SU-DHL-6 (cell line): Measurements from ENCODE around the gene NTM.

ENCODE experiments used
- H2AFZ ChIP-seq: fragments of 200-600 bp; sonication (generic); 2 replicates; pipeline ENCODE4 v1.6.1; 2014; ENCODE audit warnings: low read depth, mild to moderate bottlenecking, moderate library complexity, mixed read lengths, antibody characterized with exemption, low read length; ENCODE audit not compliant: severe bottlenecking
- H3F3A ChIP-seq: fragments of 200-600 bp; shearing (Covaris generic); 2 replicates; pipeline ENCODE4 v1.6.0; 2016; ENCODE audit warnings: antibody characterized with exemption, mild to moderate bottlenecking; ENCODE audit not compliant: insufficient read depth
- H3K27ac ChIP-seq: fragments of 200-600 bp; sonication (generic); 2 replicates; pipeline ENCODE4 v1.5.1; 2016; ENCODE audit warnings: low read depth, mild to moderate bottlenecking, low read length, moderate library complexity, mixed read lengths
- H3K27me3 ChIP-seq: fragments of 200-600 bp; sonication (generic), shearing (Covaris generic); 2 replicates; pipeline ENCODE4 v1.6.0; 2014; ENCODE audit warnings: mild to moderate bottlenecking, low read length
- H3K36me3 ChIP-seq: fragments of 200-600 bp; sonication (generic); 2 replicates; pipeline ENCODE4 v1.6.1; 2014; ENCODE audit warnings: mild to moderate bottlenecking, low read length, mixed read lengths
- H3K4me2 ChIP-seq: fragments of 300-600, 200-600 bp; shearing (Covaris generic), sonication (generic); 2 replicates; pipeline ENCODE4 v1.6.0; 2014; ENCODE audit warnings: low read length, low read depth, mild to moderate bottlenecking; ENCODE audit not compliant: poor library complexity, severe bottlenecking
- H3K4me3 ChIP-seq: fragments of 200-600 bp; sonication (generic); 2 replicates; pipeline ENCODE4 v1.5.1; 2014; ENCODE audit warnings: antibody characterized with exemption, low read length, mild to moderate bottlenecking, mixed read lengths; ENCODE audit not compliant: insufficient read depth, poor library complexity, severe bottlenecking
- H3K79me2 ChIP-seq: fragments of 200-600 bp; sonication (generic); 2 replicates; pipeline ENCODE4 v1.6.1; 2014; ENCODE audit warnings: mild to moderate bottlenecking, low read length, moderate library complexity; ENCODE audit not compliant: insufficient read depth
- H3K9ac ChIP-seq: fragments of 200-600 bp; sonication (generic); 2 replicates; pipeline ENCODE4 v1.7.0; 2014; ENCODE audit warnings: mild to moderate bottlenecking, low read length
- H3K9me2 ChIP-seq: fragments of 200-600 bp; sonication (generic); replicated peaks from 2 replicates; pipeline ENCODE4 v1.6.1; 2014; ENCODE audit warnings: low read length; ENCODE audit not compliant: insufficient read depth
- H3K9me3 ChIP-seq: fragments of 200-600 bp; sonication (generic); 2 replicates; pipeline ENCODE4 v1.6.1; 2014; ENCODE audit warnings: low read length, mixed read lengths; ENCODE audit not compliant: insufficient read depth
- H4K20me1 ChIP-seq: fragments of 200-600 bp; sonication (generic); 2 replicates; pipeline ENCODE4 v1.6.1; 2014; ENCODE audit warnings: low read depth, mild to moderate bottlenecking, antibody characterized with exemption, low read length, moderate library complexity, mixed read lengths
- CTCF ChIP-seq: fragments of 200-600 bp; sonication (generic); IDR thresholded peaks from one replicate; pipeline ENCODE4 v1.5.1; 2017; ENCODE audit warnings: antibody characterized with exemption, mild to moderate bottlenecking, low read length, moderate library complexity; ENCODE audit not compliant: insufficient read depth, poor library complexity, severe bottlenecking
- EZH2phosphoT487 ChIP-seq: fragments of 200-600 bp; sonication (generic), shearing (Covaris generic); conservative IDR thresholded peaks from 2 replicates; pipeline ENCODE4 v1.6.1; 2018; ENCODE audit warnings: mild to moderate bottlenecking, antibody characterized with exemption, low read length, moderate library complexity, mixed read lengths

NTM gene

GRCh38 chr11:131666006-131666405 is 295.6 kb downstream of the NTM start:
- no peak overlapping the region for H3K27ac ChIP-seq
- no peaks in the 10 kb centered on the region for H3K79me2 ChIP-seq
- no peaks in the 10 kb centered on the region for H4K20me1 ChIP-seq
- H3K4me2 ChIP-seq, result no peak overlapping the region
- no peak overlapping the region for H3K4me3 ChIP-seq
- H3K9ac ChIP-seq, result no peak overlapping the region
- H3K27me3 ChIP-seq, result no peaks in the 10 kb centered on the region
- H2AFZ ChIP-seq, result no peak overlapping the region
- TF ChIP-seq EZH2phosphoT487 (no peak), CTCF (no peak)
- no peaks in the 10 kb centered on the region for H3F3A ChIP-seq
- no peaks in the 10 kb centered on the region for H3K9me2 ChIP-seq
- H3K9me3 ChIP-seq, result no peaks in the 10 kb centered on the region
- no peaks in the 10 kb centered on the region for H3K36me3 ChIP-seq

GRCh38 chr11:131666617-131667016 is 296.2 kb downstream of the NTM start:
- H3K79me2 ChIP-seq, result no peaks in the 10 kb centered on the region
- no peak overlapping the region for H3K4me2 ChIP-seq
- H3K4me3 ChIP-seq, result no peak overlapping the region
- no peaks in the 10 kb centered on the region for H4K20me1 ChIP-seq
- H2AFZ ChIP-seq, result no peak overlapping the region
- H3K27ac ChIP-seq, result no peak overlapping the region
- no peaks in the 10 kb centered on the region for H3K9me2 ChIP-seq
- H3K9me3 ChIP-seq, result no peaks in the 10 kb centered on the region
- H3K36me3 ChIP-seq, result no peaks in the 10 kb centered on the region
- H3F3A ChIP-seq, result no peaks in the 10 kb centered on the region
- no peaks in the 10 kb centered on the region for H3K27me3 ChIP-seq
- TF ChIP-seq EZH2phosphoT487 (no peak), CTCF (no peak)
- no peak overlapping the region for H3K9ac ChIP-seq

GRCh38 chr11:131667566-131667965 is 297.2 kb downstream of the NTM start:
- no peak overlapping the region for H3K27ac ChIP-seq
- H2AFZ ChIP-seq, result no peak overlapping the region
- H3K9me3 ChIP-seq, result no peaks in the 10 kb centered on the region
- H3K4me3 ChIP-seq, result no peak overlapping the region
- no peaks in the 10 kb centered on the region for H3F3A ChIP-seq
- H3K27me3 ChIP-seq, result no peaks in the 10 kb centered on the region
- H3K79me2 ChIP-seq, result no peaks in the 10 kb centered on the region
- no peaks in the 10 kb centered on the region for H3K9me2 ChIP-seq
- no peaks in the 10 kb centered on the region for H4K20me1 ChIP-seq
- no peaks in the 10 kb centered on the region for H3K36me3 ChIP-seq
- H3K4me2 ChIP-seq, result no peak overlapping the region
- H3K9ac ChIP-seq, result no peak overlapping the region
- TF ChIP-seq CTCF (no peak), EZH2phosphoT487 (no peak)
